B cell (primary cell): ENCODE measurements around the gene DAW1. TPM values are rescaled to one million over a fixed set of nuclear protein-coding genes. Genes with fewer than 3 reads are reported as not detected.

Experiments
- ATAC-seq: fragments of 200-7000 bp; cut with Tn5 transposase; one replicate; pipeline ENCODE4 v1.10.0; 2021; ENCODE audit warnings: low read depth, mild to moderate bottlenecking, moderate number of reproducible peaks, moderate library complexity
- CTCF ChIA-PET: fragments of 350-600 bp; sonication (Branson Sonifier 250); formaldehyde crosslinking; loops from one replicate; lab custom pipeline; 2021; ENCODE audit warnings: antibody characterized with exemption, inconsistent platforms; lab: Charles Lee
- POLR2A ChIA-PET: fragments of 350-600 bp; sonication (Branson Sonifier 250); formaldehyde crosslinking; loops from one replicate; lab custom pipeline; 2021; ENCODE audit warnings: antibody characterized with exemption; lab: Charles Lee
- DNase-seq: peaks from one replicate; pipeline ENCODE4 v3.0.0; 2013
- H2AFZ ChIP-seq: 2 replicates; pipeline ENCODE4 v1.6.1; 2012; ENCODE audit warnings: mild to moderate bottlenecking, low read depth, low read length; ENCODE audit not compliant: insufficient read depth, poor library complexity, severe bottlenecking
- H3K27ac ChIP-seq, 2 donors: 1 replicate in 1 of 2; 2 replicates in 1 of 2; pipeline ENCODE4 v1.5.1; 2012 to 2013; ENCODE audit warnings: low read length in 2 of 2, mild to moderate bottlenecking in 2 of 2, moderate library complexity in 1 of 2
- H3K27me3 ChIP-seq, 4 experiments: fragments of 200-600 bp in 1 of 4; sonication (generic) in 1 of 4; replicated peaks in 1 of 4; 1 replicate in 2 of 4; 2 replicates in 2 of 4; pipeline versions ENCODE4 v1.6.1 to v1.7.0; 2013 to 2016; ENCODE audit warnings: low read length in 3 of 4, mild to moderate bottlenecking in 2 of 4, mixed read lengths in 1 of 4, moderate library complexity in 1 of 4; ENCODE audit not compliant: insufficient read depth in 4 of 4, control insufficient read depth in 3 of 4; ENCODE audit errors: control extremely low read depth in 1 of 4
- H3K36me3 ChIP-seq, 2 experiments: replicated peaks in 1 of 2; 1 replicate in 1 of 2; 2 replicates in 1 of 2; pipeline versions ENCODE4 v1.6.1 to v1.7.1; 2013; ENCODE audit warnings: low read length in 1 of 2; ENCODE audit not compliant: insufficient read depth in 2 of 2, control insufficient read depth in 1 of 2; ENCODE audit errors: control extremely low read depth in 1 of 2, extremely low read depth in 1 of 2
- H3K4me1 ChIP-seq, 2 donors: fragments of 200-600 bp in 1 of 2; sonication (generic) in 1 of 2; 1 replicate in 1 of 2; 2 replicates in 1 of 2; pipeline versions ENCODE4 v1.5.1 to v1.6.1; 2013 to 2017; ENCODE audit warnings: low read length in 2 of 2; ENCODE audit not compliant: control insufficient read depth in 2 of 2, insufficient read depth in 2 of 2
- H3K4me2 ChIP-seq: replicated peaks from 2 replicates; pipeline ENCODE3; 2012; ENCODE audit warnings: mild to moderate bottlenecking, low read depth, low read length; ENCODE audit not compliant: poor library complexity, severe bottlenecking
- H3K4me3 ChIP-seq, 5 experiments: fragments of 200-600 bp in 1 of 5; sonication (generic) in 1 of 5; 1 replicate in 3 of 5; 2 replicates in 2 of 5; pipeline versions ENCODE4 v1.5.1 to v1.7.0; 2011 to 2016; ENCODE audit warnings: low read length in 4 of 5, mild to moderate bottlenecking in 4 of 5, low read depth in 2 of 5, control low read depth in 1 of 5, moderate library complexity in 1 of 5; ENCODE audit not compliant: insufficient read depth in 1 of 5; ENCODE audit errors: control extremely low read depth in 1 of 5, extremely low read depth in 1 of 5
- H3K79me2 ChIP-seq: fragments of 200-600 bp; sonication (generic); one replicate; pipeline ENCODE4 v1.6.0; 2016; ENCODE audit warnings: low read length; ENCODE audit not compliant: control insufficient read depth, insufficient read depth
- H3K9ac ChIP-seq: fragments of 200-600 bp; sonication (generic); 2 replicates; pipeline ENCODE4 v1.6.1; 2017; ENCODE audit warnings: mild to moderate bottlenecking, low read length, moderate library complexity
- H3K9me3 ChIP-seq, 3 donors: one replicate each; pipeline versions ENCODE4 v1.6.1 to v1.7.1; 2013; ENCODE audit warnings: low read length in 2 of 3; ENCODE audit not compliant: control insufficient read depth in 2 of 3, insufficient read depth in 1 of 3; ENCODE audit errors: control extremely low read depth in 1 of 3
- H4K20me1 ChIP-seq: 2 replicates; pipeline ENCODE4 v1.6.0; 2012; ENCODE audit warnings: mild to moderate bottlenecking, low read length; ENCODE audit not compliant: insufficient read depth, control insufficient read depth, poor library complexity, severe bottlenecking
- H3K27ac Mint-ChIP-seq: one replicate; pipeline ENCODE4 v1.8.0; 2021; ENCODE audit warnings: mixed read lengths
- H3K27me3 Mint-ChIP-seq: one replicate; pipeline ENCODE4 v1.8.0; 2021; ENCODE audit warnings: mixed read lengths
- H3K4me1 Mint-ChIP-seq: one replicate; pipeline ENCODE4 v1.8.0; 2021; ENCODE audit warnings: mixed read lengths
- H3K4me3 Mint-ChIP-seq: one replicate; pipeline ENCODE4 v1.8.0; 2021; ENCODE audit warnings: mixed read lengths
- H3K9me3 Mint-ChIP-seq: one replicate; pipeline ENCODE4 v1.8.0; 2022; ENCODE audit warnings: mixed read lengths; ENCODE audit not compliant: insufficient read depth
- EZH2 ChIP-seq: IDR thresholded peaks from 2 replicates; pipeline ENCODE4 v1.6.1; 2012; ENCODE audit warnings: borderline replicate concordance, low read depth, mild to moderate bottlenecking, moderate library complexity, low read length; ENCODE audit not compliant: insufficient read depth, poor library complexity, severe bottlenecking
- WGBS: methylation state at CpG from one replicate; pipeline ENCODE4 v1.1.5; 2013; ENCODE audit warnings: missing lambda C conversion rate; ENCODE audit not compliant: insufficient coverage; 5-methylcytosine and 5-hydroxymethylcytosine counted together
- intact Hi-C: fragments of 100-400 bp; cut with micrococcal nuclease; formaldehyde crosslinking; loops from one replicate; pipeline ENCODE4 v1.10.0; 2022
- polyA plus RNA-seq: library from polyadenylated mRNA; depleted of rRNA; stranded (reverse); fragments of >200 nt; gene quantifications from 2 replicates; pipeline ENCODE4 v1.2.3, GENCODE V29; 2012
- small RNA-seq: library from RNA; depleted of rRNA; stranded (forward); fragments of <200 nt; gene quantifications from one replicate; pipeline ENCODE3, GENCODE V24; 2012; ENCODE audit warnings: low replicate concordance, low read depth; ENCODE audit not compliant: insufficient read length
- total RNA-seq, 2 donors: library from RNA; stranded (reverse); fragments of 120-200 nt in 1 of 2; gene quantifications; 1 replicate in 1 of 2; 2 replicates in 1 of 2; pipeline versions ENCODE4 v1.2.3 to v1.2.4, GENCODE V29; 2013 to 2022
- TF ChIP-seq, protein P1 (sequence below): fragments of 200-600 bp; IDR thresholded peaks from one replicate; pipeline ENCODE4 v1.8.0; 2022; ENCODE audit warnings: antibody characterized with exemption, mild to moderate bottlenecking

The DAW1 gene
- total and polyA plus RNA-seq, 2 donors (not counting 1 experiment from before 2014, with no cell fraction given) = not detected

DNA sequence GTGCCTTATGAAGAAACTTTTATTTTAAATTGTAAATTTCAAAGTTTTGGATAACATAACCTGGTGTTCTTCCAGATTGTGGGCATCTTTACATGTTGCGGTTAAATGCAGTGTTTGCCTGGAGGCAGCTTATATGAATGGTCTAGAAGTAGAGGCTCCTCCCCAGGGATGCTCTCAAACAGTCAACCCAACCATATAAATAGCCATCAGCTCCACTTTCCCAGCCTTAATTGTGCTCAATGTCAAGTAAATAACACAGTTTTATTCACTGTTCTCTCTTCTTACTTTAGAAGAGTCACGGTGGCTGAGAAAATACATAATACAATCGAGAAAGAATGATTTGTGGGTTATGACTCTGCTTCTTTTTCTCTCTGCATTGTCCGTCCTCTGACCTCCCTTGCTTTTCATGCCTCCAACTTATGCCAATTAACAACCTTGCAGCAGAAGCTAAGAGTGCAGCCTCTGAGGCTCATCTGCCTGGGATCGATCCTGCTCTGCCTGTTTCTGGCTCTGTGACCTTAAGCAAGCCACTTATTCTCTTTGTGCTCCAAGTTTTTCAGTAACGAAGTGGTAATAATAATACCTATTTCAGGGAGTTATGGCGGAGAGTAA lies 100.3 kb downstream of the DAW1 start:
- no peaks in the 10 kb centered on the region for H3K27me3 Mint-ChIP-seq
- Histone ChIP-seq H3K4me2 (no peak overlapping the region), H3K4me1 (no peaks in the 10 kb centered on the region), H3K27ac (no peak overlapping the region), H3K79me2 (no peaks in the 10 kb centered on the region), H3K4me3 (no peak overlapping the region), H4K20me1 (no peaks in the 10 kb centered on the region), H3K9ac (no peak overlapping the region), H3K9me3 (no peaks in the 10 kb centered on the region), H3K36me3 (no peaks in the 10 kb centered on the region), H3K27me3 (no peaks in the 10 kb centered on the region), H2AFZ (no peak overlapping the region)
- TF ChIP-seq, protein P1, sequence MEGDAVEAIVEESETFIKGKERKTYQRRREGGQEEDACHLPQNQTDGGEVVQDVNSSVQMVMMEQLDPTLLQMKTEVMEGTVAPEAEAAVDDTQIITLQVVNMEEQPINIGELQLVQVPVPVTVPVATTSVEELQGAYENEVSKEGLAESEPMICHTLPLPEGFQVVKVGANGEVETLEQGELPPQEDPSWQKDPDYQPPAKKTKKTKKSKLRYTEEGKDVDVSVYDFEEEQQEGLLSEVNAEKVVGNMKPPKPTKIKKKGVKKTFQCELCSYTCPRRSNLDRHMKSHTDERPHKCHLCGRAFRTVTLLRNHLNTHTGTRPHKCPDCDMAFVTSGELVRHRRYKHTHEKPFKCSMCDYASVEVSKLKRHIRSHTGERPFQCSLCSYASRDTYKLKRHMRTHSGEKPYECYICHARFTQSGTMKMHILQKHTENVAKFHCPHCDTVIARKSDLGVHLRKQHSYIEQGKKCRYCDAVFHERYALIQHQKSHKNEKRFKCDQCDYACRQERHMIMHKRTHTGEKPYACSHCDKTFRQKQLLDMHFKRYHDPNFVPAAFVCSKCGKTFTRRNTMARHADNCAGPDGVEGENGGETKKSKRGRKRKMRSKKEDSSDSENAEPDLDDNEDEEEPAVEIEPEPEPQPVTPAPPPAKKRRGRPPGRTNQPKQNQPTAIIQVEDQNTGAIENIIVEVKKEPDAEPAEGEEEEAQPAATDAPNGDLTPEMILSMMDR = no peak
- no peak for TF ChIP-seq EZH2
- intact Hi-C loops = no loop called here
- ChIA-PET CTCF (no interaction called here), POLR2A (no interaction called here)
- ATAC-seq (no peak), DNase-seq (no peak)
- no peak overlapping the region for H3K4me3 Mint-ChIP-seq
- no peak overlapping the region for H3K27ac Mint-ChIP-seq
- WGBS = 90% methylated on average over 4 of the region's 7 CpGs
- H3K4me1 Mint-ChIP-seq = no peaks in the 10 kb centered on the region
- no peaks in the 10 kb centered on the region for H3K9me3 Mint-ChIP-seq

- Mint-ChIP-seq H3K27me3 (no peaks in the 10 kb centered on the region), H3K4me3 (no peak overlapping the region), H3K27ac (no peak overlapping the region), H3K9me3 (no peaks in the 10 kb centered on the region), H3K4me1 (no peaks in the 10 kb centered on the region)
- ChIA-PET POLR2A (no interaction called here), CTCF (no interaction called here)
- H3K36me3 ChIP-seq = no peaks in the 10 kb centered on the region
- H2AFZ ChIP-seq = no peak overlapping the region
- no peaks in the 10 kb centered on the region for H3K9me3 ChIP-seq
- intact Hi-C loops = no loop called here
- H3K79me2 ChIP-seq = no peaks in the 10 kb centered on the region
- 87% methylated on average over 3 of the region's 3 CpGs for WGBS
- DNase-seq (no peak), ATAC-seq (no peak)
- H3K4me3 ChIP-seq = no peak overlapping the region
- no peak overlapping the region for H3K27ac ChIP-seq
- no peaks in the 10 kb centered on the region for H4K20me1 ChIP-seq
- H3K27me3 ChIP-seq = no peaks in the 10 kb centered on the region
- no peak overlapping the region for H3K9ac ChIP-seq
- H3K4me1 ChIP-seq = no peaks in the 10 kb centered on the region
- TF ChIP-seq, protein P1 = no peak
- TF ChIP-seq EZH2 = no peak
- no peak overlapping the region for H3K4me2 ChIP-seq
Observed at GRCh38 chr2:227973241-227973640, 101.8 kb downstream of the DAW1 start.

Small RNAs within 50 kb of the gene (small RNA-seq; reads per million reads assigned to genes)
- not detected for gene RF00402

Other genes starting within 250 kb of the DAW1 start
- not detected in 2 replicates for gene SCYGR5, start 204.8 kb upstream of the DAW1 start, total RNA-seq
- gene SCYGR5, start 204.8 kb upstream of the DAW1 start, polyA plus RNA-seq = not detected in 2 replicates
- not detected in 2 replicates for gene SLC19A3, start 153.6 kb upstream of the DAW1 start, total RNA-seq
- gene SLC19A3, start 153.6 kb upstream of the DAW1 start, polyA plus RNA-seq = not detected in 2 replicates
- not detected in 2 replicates for gene SCYGR6, start 146.9 kb upstream of the DAW1 start, total RNA-seq
- gene SCYGR6, start 146.9 kb upstream of the DAW1 start, polyA plus RNA-seq = not detected in 2 replicates
- gene SCYGR7, start 143.3 kb upstream of the DAW1 start, total RNA-seq = not detected in 2 replicates
- not detected in 2 replicates for gene SCYGR7, start 143.3 kb upstream of the DAW1 start, polyA plus RNA-seq
- gene SCYGR8, start 125.7 kb upstream of the DAW1 start, total RNA-seq = not detected in 2 replicates
- not detected in 2 replicates for gene SCYGR8, start 125.7 kb upstream of the DAW1 start, polyA plus RNA-seq
- gene CCL20, start 57.8 kb upstream of the DAW1 start, total RNA-seq = not detected in 2 replicates
- 0.26 and 0.31 TPM in 2 replicates for gene CCL20, start 57.8 kb upstream of the DAW1 start, polyA plus RNA-seq